Ovary (tissue), 9 donors: Measurements from ENCODE around the gene TAMM41. TPM values are rescaled to one million over a fixed set of nuclear protein-coding genes. Genes with fewer than 3 reads are reported as not detected.
A peak's percentile ranks its signal among the peaks of the same experiment; 100 is the strongest.

Experiments used
- DNase-seq, 5 donors: peaks; one replicate each; pipeline ENCODE4 v3.0.0-alpha.2; 2019 to 2020
- H3K27ac ChIP-seq, 2 donors: fragments of 200-600 bp; one replicate each; pipeline versions ENCODE4 v1.5.1 to v1.8.0; 2019 to 2022
- H3K27me3 ChIP-seq: fragments of 200-600 bp; one replicate; pipeline ENCODE4 v1.8.0; 2022
- H3K36me3 ChIP-seq: fragments of 200-600 bp; sonication (generic); one replicate; pipeline ENCODE4 v1.5.1; 2019
- H3K4me1 ChIP-seq: one replicate; pipeline ENCODE4 v1.8.1; 2013; ENCODE audit warnings: mild to moderate bottlenecking, moderate library complexity; ENCODE audit not compliant: insufficient read depth
- H3K4me3 ChIP-seq: fragments of 200-600 bp; sonication (generic); one replicate; pipeline ENCODE4 v1.5.1; 2017
- H3K9me3 ChIP-seq, 2 donors: fragments of 200-600 bp in 1 of 2; sonication (generic) in 1 of 2; one replicate each; pipeline versions ENCODE4 v1.5.1 to v1.8.1; 2013 to 2019; ENCODE audit warnings: mild to moderate bottlenecking in 1 of 2, moderate library complexity in 1 of 2
- CTCF ChIP-seq, 3 donors: fragments of 450-650 bp in 2 of 3; fragments of 200-600 bp in 1 of 3; IDR thresholded peaks; one replicate each; pipeline versions ENCODE4 v1.5.1 to v1.8.0; 2016 to 2022; ENCODE audit warnings: antibody characterized with exemption in 3 of 3, mild to moderate bottlenecking in 1 of 3
- EP300 ChIP-seq: sonication (generic); formaldehyde crosslinking; IDR thresholded peaks from one replicate; pipeline ENCODE4 v1.6.1; 2017; ENCODE audit warnings: antibody characterized with exemption
- POLR2A ChIP-seq: fragments of 450-650 bp; IDR thresholded peaks from one replicate; pipeline ENCODE4 v1.6.1; 2017; ENCODE audit warnings: antibody characterized with exemption, mild to moderate bottlenecking, moderate library complexity
- WGBS, 3 donors: extraction: QIAGEN DNeasy Blood & Tissue Kit in 1 of 3; methylation state at CpG; one replicate each; pipeline versions ENCODE4 v1.1.5 to v1.1.7; 2013 to 2017; 5-methylcytosine and 5-hydroxymethylcytosine counted together
- intact Hi-C, 4 donors: fragments of 100-400 bp; cut with DNase I; formaldehyde crosslinking; loops; one replicate each; pipeline versions ENCODE4 v1.11.0 to v1.15.1; 2022 to 2023
- polyA plus RNA-seq, 2 donors: library from polyadenylated mRNA; stranded (reverse); fragments of 200-250 nt in 1 of 2; fragments of 350-450 nt in 1 of 2; fragmentation: Illumina TruSeq in 1 of 2; extraction: RNeasy Lipid Tissue Mini Kit (QIAGEN cat#74804) in 1 of 2; gene quantifications; one replicate each; pipeline ENCODE4 v1.2.3, GENCODE V29; 2013 to 2014
- total RNA-seq, 7 donors: library from RNA; depleted of rRNA in 2 of 7; stranded (reverse); fragments of >200 nt in 2 of 7; fragmentation: NEBNext Ultra II Directional in 3 of 7; extraction: Animal tissue kit (Norgen Biotek cat#: 25700) in 3 of 7; gene quantifications; one replicate each; pipeline versions ENCODE4 v1.1.0 to v1.2.4, GENCODE V29; 2016 to 2023
- donor health status: DM: no; HTN: no; CAD: no; lungs with moderate emphysema.
- donor health status: DM: no; HTN: no; CAD: no.
- donor health status: Bipolar disorder and iron deficiency.
- donor health status: DM: yes; HTN: yes; CAD: no.
- donor health status: DM: no; HTN: no; CAD: no.
- donor health status: DM: yes; HTN: yes; CAD: no.

TAMM41 gene
- total and polyA plus RNA-seq, 9 donors: 10.6 to 29.2 (median 23.4) TPM

- no peak for DNase-seq
- 43 to 71% (median 54%) methylated on average over 9 of the region's 9 CpGs for WGBS, 3 donors
- Histone ChIP-seq H3K36me3 (no peaks in the 10 kb centered on the region), H3K27ac (no peak overlapping the region), H3K4me1 (peaks cover 3% of the 10 kb centered on the region), H3K9me3 (no peaks in the 10 kb centered on the region), H3K4me3 (no peak overlapping the region), H3K27me3 (no peaks in the 10 kb centered on the region)
- TF ChIP-seq POLR2A (no peak), CTCF (IDR thresholded peaks at IDR 0.05) (no peak), EP300 (no peak)
- intact Hi-C loops: loop anchor here in 2 of 4 donors (10.0 kb wide), 2 partner anchors 153 to 433 kb away; no protein-coding TSS in a partner anchor
Observed at GRCh38 chr3:11808231-11808630, 38.5 kb downstream of the TAMM41 start.

GRCh38 chr3:11807686-11808085 is 39.0 kb downstream of the TAMM41 start:
- Histone ChIP-seq H3K9me3 (no peaks in the 10 kb centered on the region), H3K4me1 (peaks cover 3% of the 10 kb centered on the region), H3K27ac (no peak overlapping the region), H3K27me3 (no peaks in the 10 kb centered on the region), H3K36me3 (no peaks in the 10 kb centered on the region), H3K4me3 (no peak overlapping the region)
- DNase-seq: no peak
- no peak for TF ChIP-seq POLR2A
- no peak for TF ChIP-seq CTCF (IDR thresholded peaks at IDR 0.05)
- TF ChIP-seq EP300: no peak
- 60 to 85% (median 72%) methylated on average over 5 of the region's 5 CpGs for WGBS, 3 donors
- intact Hi-C loops: loop anchor here in 2 of 4 donors (10.0 kb wide), 2 partner anchors 153 to 433 kb away; no protein-coding TSS in a partner anchor

- Histone ChIP-seq H3K9me3 (no peaks in the 10 kb centered on the region), H3K27ac (no peak overlapping the region), H3K27me3 (no peaks in the 10 kb centered on the region), H3K4me1 (peaks cover 3% of the 10 kb centered on the region), H3K4me3 (no peak overlapping the region), H3K36me3 (peaks cover 2% of the 10 kb centered on the region)
- WGBS, 3 donors: 93 to 96% (median 95%) methylated on average over 7 of the region's 7 CpGs
- no peak for DNase-seq
- TF ChIP-seq EP300 (no peak), POLR2A (no peak), CTCF (IDR thresholded peaks at IDR 0.05) (no peak)
- intact Hi-C loops: loop anchor here in 2 of 4 donors (10.0 kb wide), 2 partner anchors 151 to 431 kb away; no protein-coding TSS in a partner anchor
Observed at GRCh38 chr3:11805716-11806115, 41.0 kb downstream of the TAMM41 start.

- Histone ChIP-seq H3K4me3 (no peak overlapping the region), H3K4me1 (peaks cover 2% of the 10 kb centered on the region), H3K27me3 (no peaks in the 10 kb centered on the region), H3K9me3 (no peaks in the 10 kb centered on the region), H3K36me3 (peaks cover 2% of the 10 kb centered on the region), H3K27ac (no peak overlapping the region)
- TF ChIP-seq CTCF (IDR thresholded peaks at IDR 0.05): peak; percentile 41 to 53 (median 41)
- TF ChIP-seq EP300: no peak
- intact Hi-C loops: loop anchor here in 2 of 4 donors (5.0 to 10.0 kb wide), 3 partner anchors 149 to 547 kb away; no protein-coding TSS in a partner anchor
- whole genome bisulfite sequencing, 3 donors: 48 to 51% (median 50%) methylated on average over 2 of the region's 2 CpGs
- peak in 2 of 5 donors; percentile 35 to 39 for DNase-seq
Observed at GRCh38 chr3:11803977-11804892, 42.5 kb downstream of the TAMM41 start.
